CMK (cell line): ENCODE results near the gene SCUBE3.

Experiments used
- DNase-seq: peaks from one replicate; pipeline ENCODE4 v3.0.0-alpha.2; 2010; ENCODE audit warnings: low read depth

The SCUBE3 gene

DNA sequence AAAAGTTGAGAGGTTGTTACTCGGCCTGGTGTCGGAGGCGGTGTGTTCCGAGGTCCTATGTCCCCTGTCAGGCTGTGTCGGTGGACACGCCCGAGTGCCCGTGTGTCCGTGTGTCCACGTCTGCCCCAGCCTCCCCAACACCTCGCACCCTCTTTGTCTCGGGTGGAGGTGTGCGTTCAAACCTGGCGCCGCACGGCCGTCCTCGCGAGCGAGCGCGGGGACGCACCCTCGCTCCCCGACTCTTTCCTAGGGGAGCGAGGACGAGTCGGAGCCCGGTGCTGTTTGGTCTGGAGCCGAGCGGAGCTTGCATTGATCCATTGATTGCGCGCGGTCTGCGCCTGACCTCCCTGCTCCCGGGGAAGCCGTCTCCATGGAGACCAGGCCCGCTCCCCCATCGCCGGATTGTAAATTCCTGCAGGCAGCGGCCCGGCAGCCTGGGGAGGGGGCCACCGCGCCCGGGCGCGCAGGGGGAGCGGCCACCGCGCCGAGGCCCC, 411 bp upstream of the SCUBE3 start:
- DNase-seq: no peak

DNA sequence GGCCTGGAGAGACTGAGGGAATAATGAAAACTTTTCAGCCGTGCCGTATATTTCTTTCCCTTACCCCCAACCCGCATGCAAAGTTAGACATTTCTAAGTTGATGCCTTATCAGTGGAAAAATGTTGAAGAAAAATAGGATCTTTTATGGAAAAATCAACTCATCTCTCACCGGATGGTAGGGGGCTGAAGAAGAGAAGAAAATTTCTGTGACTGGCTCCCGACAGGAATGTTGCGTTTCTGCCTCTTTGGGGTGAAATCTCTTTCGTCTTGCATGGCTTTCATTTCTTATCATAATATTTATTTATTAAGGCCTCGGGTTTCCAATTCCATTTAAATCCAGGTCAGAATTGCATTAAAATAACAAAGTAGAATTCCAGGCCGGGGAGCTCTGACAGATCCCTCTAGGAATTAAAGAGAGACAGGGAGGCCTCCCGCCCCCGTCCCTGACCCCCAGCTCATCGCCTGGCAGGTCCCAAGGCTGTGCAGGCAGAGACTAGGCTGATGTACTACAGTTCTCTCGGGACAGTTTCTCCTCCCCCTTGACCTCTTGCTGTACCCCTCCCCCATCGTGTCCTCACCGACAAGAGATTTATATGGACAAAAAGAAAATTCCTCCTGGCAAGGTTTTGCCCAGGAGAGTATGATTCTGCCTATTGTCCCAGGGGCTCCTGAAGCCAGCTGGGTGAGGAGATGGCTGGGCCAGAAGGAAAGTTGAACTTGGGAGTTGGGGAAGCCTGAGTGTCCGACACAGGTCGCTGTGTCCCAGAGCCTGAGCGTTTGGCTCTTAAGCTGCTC, 1.3 kb downstream of the SCUBE3 start:
- DNase-seq: no peak

DNA sequence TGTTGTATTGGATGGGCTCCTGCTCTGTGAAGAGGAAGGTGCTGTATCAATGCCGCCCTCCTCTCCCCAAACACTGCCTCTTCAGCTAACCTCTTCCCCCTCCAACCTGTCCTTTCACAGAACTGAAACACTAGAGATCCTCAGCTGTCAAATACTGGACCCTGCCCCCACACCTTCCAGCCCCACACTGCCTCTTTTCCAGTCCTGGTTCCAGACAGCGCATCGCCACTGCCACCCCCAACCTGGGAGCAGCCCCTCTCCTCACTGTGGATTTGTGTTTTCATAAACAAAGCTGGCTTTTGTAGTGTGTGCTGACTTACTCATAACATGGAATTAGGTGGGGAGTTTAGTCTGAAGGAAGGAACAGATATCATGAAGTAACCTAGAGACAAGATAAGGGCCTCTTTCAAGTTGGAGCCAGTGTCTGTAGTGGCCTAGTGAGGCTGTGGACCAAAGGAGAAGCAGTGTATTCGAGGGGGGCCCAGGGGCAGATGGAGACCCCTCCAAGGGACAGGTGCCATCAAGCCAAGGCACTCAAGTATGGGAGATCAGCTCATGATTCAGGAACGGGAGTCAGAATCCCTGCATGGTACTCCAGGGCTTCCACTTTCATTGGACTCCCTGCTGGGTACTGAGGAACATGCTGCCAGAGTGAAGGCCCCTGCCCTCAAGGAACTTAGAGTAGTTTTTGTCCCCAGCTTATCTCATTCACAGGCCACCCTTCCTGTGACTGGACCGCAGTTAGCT, 2.1 kb downstream of the SCUBE3 start:
- DNase-seq: no peak

DNA sequence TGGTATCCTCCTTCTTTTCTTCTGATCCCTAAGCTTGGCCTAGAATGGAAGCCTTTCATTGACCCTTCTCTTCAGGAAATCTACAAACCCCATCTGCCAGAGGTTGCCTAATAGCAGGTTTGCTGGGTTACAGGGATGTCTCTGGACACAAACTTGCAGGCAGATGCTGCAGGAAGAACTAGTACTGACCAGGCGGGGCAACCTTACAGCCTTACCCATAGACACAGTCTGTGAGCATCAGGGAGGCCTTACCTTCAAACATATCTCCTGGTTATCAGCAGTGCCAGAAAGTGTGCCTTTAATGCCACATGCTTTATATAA, 2.6 kb downstream of the SCUBE3 start:
- no peak for DNase-seq

DNA sequence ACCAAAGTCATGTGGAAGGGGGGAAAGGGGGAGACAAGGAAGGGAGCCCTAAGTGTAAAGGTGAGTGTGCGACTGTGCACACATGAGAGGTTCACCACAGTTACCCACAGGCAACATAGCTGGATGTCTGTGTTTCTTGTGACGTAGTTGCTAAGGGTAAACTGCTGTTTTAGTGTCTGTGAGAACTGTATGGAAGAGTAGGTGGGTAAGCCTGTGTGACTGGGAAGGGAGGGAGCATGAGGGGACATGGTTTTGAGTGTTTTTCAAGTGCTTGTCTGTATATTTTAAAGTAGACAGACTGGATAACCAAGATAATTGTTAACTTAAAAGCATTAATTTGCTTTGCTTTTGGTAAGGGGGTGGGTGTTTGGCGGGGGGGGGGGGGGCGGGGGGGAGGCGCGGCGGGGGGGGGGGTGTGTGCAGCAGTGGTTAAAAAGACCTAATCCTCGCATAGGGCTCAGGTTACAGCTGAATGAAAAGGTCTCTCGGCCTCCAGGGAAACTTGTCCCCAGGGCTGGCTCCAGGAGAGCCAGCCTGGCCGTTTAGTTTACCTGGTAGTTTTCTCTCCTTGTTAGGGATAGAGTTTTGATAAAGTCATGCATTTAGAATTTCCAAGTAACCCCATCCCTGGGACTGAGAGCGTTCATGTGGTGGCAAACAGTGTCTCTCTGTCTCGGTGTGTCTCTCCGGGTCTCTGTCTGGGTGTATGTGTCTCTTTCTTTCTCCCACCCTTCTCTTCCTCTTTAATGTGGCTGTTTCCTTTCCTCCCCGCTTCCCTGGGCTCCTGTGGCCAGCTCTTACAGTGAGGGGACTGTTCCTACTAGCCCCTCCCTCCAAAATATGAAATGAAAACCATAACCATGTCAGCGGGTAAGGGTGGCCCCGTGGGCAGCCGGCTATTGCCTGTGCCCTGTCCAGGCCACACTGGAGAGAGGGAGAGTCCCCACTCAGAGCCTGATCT, 3.4 kb downstream of the SCUBE3 start:
- no peak for DNase-seq

DNA sequence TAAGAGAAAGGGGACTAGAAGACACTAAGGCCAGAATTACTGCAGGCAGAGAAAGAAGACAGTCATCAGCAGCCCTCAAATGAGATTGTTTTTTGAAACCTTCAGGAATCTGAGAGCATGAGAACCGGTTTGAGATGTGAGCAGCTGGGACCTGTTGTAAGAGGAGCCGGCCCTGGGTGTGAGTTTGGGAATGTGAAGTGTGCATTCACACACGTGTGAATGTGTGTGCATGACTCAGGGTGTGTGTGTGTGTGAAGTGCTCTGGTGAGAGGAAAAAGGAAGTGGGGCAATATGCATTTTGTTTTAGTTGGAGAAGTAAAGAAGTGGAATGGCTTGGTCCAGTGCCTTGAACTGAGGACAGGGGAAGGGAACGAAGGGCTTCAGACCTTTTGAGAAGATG, 4.3 kb downstream of the SCUBE3 start:
- no peak for DNase-seq

DNA sequence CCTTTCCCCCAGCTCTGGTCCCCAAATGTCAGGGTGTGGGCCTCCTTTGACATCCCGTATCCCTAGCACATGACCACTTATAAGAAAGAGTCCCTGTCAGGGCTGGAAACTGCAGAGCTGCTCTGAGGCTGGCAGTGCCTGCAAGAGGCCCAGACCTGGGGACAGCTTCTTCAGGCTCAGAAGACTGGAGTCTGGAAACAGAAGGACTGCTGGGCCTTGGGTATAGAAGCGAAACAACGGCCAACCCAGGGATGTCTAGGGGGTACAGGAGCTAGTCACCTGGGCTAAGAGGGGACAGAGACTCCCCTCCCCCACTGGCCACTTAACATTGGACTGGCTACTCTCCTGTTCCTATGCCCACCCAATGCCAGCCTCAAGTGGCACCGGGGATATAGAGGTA, 4.7 kb downstream of the SCUBE3 start:
- no peak for DNase-seq

DNA sequence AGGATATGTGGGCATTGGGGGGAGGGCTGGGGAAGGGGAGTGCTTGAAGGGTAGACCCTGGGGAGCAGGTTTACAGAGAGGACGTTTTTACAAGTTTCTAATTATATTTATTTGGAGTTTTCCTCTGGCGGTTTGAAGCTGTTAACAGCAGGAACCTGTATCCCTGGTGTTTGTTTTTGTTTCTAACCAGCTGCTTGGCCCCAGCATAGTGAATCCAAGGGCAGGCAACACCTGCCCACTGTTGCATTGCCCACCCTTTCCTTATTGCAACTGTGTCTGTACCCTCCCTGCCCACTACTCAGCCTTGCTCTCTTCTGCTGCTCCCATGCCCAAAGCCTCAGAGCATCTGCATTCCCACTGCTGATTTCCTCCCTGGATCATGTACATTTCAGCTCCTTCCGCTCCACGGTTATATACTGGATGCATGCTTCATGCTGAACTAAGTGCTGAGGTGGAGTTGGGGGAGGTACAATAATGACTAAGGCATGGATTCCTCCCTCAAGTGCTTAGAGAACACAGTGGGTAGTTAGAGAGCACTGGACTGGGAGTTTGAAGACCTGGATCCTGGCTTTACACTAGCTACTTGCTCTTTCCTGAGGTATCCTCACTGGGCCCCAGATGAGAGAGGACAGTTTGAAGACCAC, 6.0 kb downstream of the SCUBE3 start:
- DNase-seq: no peak

DNA sequence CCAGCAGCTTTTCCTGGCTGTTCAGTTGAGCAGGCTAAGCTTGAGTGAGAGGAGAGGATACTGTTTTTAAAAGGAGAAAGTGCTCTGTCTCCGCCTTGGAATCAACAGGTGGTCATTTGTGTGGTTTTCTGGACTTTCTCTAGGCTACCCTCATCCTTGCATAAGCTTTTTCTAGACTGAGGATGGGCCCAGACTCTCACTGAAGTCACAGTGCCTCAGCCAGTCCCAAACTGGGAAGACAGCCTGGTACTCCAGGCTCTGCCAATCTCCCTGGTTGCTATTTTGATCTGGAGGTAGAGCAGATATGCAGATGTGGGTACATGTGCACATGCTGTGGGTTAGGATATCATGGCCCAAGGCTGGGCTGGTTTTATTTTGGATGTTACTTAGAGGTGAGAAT, 7.0 kb downstream of the SCUBE3 start:
- no peak for DNase-seq

DNA sequence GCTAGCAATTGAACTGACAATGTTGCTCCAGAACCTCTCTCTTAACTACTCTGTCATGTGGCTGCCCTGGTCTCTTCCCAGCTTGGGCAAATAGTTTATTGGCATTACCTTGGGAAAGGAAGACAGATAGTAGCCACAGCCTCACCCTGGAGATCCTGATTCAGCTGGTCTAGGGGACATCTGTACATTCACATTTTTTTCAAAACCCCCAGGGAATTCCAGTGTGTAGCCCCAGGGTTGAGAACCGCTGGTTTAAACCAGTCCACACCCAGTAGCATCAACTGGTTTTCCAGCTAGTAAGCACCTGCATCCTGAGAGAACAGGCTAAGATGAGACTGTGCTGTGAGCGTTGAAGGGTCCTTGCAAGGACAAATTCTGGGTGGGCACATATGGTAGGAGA, 9.6 kb downstream of the SCUBE3 start:
- DNase-seq: no peak

DNA sequence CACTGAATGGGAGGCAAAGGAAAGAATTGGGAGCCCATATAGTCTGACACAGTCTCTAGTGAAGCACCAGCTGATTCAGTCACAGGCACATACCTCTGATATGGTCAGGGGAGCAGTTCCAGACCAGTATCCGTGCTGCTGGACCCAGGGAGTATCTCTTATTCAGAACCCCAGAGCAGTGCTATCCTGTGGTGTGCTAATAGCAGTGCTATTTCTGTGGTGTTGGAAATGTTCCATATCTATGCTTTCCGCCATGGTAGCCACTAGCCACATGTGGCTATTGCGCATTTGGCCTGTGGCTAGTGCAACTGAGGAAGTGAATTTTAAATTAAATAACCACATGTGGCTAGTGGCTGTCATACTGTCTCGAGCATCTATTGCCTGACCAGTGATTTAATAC, 11.0 kb downstream of the SCUBE3 start:
- no peak for DNase-seq

DNA sequence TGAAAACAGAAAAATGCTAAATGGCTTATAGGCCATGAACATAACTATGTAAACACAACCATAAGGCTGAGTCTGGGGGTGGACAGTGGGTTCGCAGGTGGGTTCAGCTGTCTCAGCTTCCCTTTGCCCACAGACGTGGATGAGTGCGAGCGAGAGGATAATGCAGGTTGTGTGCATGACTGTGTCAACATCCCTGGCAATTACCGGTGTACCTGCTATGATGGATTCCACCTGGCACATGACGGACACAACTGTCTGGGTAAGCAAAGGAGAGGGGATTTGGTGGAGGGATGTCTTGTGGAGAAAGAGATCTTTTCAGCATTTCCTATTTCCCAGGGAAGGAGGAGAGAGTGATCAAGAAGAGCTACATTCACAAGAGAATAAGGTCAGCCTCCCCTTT, 14.7 kb downstream of the SCUBE3 start:
- DNase-seq: no peak

DNA sequence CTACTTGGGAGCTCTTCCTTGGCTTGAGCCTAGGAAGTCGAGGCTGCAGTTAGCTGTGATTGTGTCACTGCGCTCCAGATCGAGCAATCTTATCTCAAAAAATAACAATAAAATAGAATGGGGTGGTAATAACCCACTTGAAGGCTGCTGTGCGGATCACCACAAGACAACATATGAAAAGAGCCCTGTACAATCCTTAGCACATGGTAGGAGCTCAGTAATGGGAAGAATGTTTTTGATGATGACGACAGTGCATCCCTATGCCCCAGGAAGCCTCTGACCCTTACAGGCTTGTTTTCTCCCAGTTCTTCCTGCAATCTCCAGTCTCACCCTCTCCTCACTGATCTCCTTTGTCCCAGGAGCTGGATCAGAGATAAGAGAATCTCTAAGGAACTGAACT, 15.5 kb downstream of the SCUBE3 start:
- DNase-seq: no peak

DNA sequence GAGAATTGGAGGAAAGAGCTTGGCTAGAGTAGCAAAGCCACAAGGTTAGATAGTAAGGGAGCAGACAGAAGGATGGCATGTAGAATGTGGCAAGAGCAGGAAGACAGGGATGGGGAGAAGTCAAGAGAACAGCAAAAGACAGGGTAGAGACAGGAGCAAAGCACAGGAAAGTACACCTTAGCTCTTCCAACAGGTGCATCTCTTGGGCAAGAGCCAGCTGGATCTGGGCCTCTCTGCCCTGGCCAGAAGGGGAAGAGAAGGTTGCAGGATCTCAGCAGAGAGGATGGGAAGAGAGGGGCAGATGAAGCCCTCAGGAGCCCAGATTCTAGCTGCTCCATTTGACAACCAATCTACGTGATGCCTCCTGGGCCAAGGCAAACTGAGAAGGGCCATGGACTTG, 16.7 kb downstream of the SCUBE3 start:
- no peak for DNase-seq

DNA sequence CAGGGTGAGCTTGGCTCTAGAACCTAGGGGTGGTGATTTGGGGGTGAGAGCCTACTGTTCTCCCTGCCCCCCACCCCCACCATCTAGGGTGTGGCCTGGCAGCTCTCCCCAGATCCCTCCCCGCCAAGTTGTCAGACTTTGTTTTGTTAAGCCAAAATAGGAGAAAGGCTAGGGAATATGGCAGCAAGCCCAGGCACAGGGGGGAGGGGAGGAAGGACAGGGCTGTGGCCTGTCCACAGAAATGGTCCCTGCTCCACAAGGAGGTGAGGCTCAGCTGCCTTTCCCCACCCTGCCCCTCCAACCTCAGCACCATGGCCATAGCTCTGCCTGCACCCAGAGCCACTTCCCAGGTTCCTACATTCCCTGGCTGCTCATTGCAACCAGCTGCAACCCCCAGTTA, 17.2 kb downstream of the SCUBE3 start:
- no peak for DNase-seq

DNA sequence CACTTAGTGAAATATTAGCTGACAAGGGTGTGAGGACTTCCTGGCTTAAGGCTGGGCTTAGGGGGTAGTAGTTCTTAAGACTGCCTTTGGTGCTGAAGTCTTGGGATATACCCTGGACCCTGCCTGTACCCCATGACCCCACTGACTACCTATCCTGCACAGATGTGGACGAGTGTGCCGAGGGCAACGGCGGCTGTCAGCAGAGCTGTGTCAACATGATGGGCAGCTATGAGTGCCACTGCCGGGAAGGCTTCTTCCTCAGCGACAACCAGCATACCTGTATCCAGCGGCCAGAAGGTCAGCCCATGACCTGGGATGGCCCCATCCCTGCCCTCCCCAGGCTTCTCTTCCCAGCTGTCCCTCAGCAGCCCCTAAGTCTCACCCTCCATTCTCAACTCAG, 17.8 kb downstream of the SCUBE3 start:
- DNase-seq: no peak

DNA sequence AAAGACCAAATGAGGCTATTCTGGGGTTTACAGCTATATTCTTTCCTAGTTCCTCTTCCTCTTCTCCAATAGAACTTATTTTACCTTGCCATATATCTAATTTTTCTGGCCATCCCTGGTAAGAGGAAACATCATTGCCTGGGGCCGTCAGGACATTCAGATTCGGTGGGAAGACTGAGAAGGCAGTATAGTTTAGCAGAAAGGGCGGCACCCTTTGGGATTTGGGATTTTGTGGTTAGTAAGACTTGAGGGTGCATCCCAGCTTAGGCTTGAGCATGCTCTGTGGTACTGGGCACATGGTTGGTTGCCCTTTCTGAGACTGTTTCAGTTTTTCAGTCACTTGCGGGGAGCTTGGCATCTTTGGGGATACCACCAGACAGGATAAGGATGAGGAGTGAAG, 21.1 kb downstream of the SCUBE3 start:
- no peak for DNase-seq

DNA sequence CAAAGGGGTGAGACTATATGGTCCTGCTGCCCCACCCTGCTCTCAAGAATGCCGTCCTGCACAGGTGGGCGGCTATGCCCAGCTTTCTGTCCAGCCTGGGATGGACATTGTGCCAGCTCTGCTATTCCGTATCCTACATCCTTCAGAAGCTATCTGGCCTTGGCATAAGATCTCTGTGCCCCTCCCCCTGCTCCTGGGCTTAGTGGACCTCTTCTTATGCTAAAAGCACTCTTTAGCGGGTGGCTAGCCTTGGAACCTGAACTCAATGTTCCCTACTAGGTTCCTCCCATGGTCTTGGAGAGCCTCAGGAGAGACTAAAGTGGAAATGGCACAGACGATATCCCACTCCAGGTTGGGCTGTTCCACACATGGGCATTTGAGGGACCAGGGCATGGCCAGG, 22.5 kb downstream of the SCUBE3 start:
- DNase-seq: no peak

DNA sequence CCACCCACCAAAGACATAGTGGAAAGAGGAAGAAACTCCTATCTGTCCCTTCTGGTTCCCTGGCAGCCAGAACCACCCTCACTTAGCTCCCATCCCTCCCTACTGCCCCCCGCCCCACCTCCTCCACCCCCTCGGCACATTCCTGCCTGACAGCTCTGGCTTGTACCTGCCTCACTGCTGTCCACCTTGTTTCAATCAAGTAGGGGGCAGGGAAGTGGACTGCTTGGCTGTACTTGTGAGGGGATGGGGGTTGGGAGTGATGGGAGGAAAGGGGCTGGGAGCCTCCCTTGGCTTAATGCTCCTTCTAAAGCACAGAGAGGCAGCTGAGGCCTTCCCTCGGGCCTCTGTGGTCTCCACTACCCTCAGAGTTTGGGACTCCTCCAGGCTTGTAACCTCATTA, 23.7 kb downstream of the SCUBE3 start:
- DNase-seq: no peak

DNA sequence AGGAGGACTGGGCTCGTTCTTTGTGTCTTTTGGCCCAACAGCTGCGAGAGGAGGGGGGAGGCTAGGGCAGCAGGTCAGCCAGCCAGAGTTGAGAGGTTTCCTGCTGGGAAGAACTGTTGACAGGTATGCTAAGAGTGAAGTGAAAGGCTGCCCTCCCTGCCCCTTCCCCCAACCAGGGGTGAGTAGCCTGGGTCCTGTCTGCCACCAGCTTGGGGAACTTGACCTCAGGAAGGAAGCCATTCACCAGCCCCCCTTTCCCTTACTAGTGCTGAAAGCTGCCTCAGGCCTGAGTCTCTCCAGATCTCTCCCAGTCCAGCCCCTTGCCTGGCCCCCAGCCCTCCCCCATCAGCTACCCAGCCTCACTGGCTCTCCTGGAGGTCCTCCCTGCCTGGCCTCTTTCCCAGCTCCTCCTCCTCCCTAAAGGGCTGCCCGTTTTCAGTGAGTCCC, 25.1 kb downstream of the SCUBE3 start:
- DNase-seq: peak; percentile 42

DNA sequence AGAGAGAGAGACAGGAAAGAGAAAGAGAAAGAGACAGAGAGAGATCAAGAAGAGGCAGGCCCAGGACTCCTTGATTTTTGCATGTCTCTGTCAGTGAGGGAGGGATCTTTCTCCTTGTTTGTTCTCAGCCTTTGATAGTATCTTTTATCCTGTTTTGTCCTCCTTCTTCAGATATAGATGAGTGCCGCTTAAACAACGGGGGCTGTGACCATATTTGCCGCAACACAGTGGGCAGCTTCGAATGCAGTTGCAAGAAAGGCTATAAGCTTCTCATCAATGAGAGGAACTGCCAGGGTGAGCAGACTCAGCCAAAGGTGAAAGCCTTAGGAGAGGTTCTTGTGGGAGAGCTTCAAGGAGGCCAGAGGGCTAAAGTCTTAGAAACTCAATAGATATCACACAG, 25.8 kb downstream of the SCUBE3 start:
- DNase-seq: no peak
